H1 (cell line): Measurements from ENCODE around the gene TOP1. TPM values are rescaled to one million over a fixed set of nuclear protein-coding genes. Genes with fewer than 3 reads are reported as not detected.

Experiments
- CTCF ChIA-PET: fragments of 300-600 bp; sonication (Branson Sonifier 250); formaldehyde crosslinking; loops from one replicate; lab custom pipeline; 2021; ENCODE audit not compliant: partially characterized antibody; lab: Charles Lee
- POLR2A ChIA-PET: fragments of 300-600 bp; sonication (Branson Sonifier 250); formaldehyde crosslinking; loops from one replicate; lab custom pipeline; 2021; ENCODE audit warnings: inconsistent platforms; ENCODE audit not compliant: partially characterized antibody; lab: Charles Lee
- DNase-seq, 2 experiments: peaks; one replicate each; pipeline versions ENCODE4 v3.0.0 to v3.0.0-alpha.2; 2010 to 2022; ENCODE audit warnings: low spot score in 2 of 2, low read depth in 1 of 2, mixed read lengths in 1 of 2
- FAIRE-seq: peaks from 2 replicates; lab custom pipeline; 2011; peaks lifted over from hg19 to GRCh38; lab: Jason Lieb, UNC
- H2AFZ ChIP-seq: 2 replicates; pipeline ENCODE4 v1.8.1; 2012; ENCODE audit warnings: low read length, inconsistent platforms
- H2AK5ac ChIP-seq: 2 replicates; pipeline ENCODE4 v1.6.1; 2013; ENCODE audit warnings: low read depth, low read length
- H2BK120ac ChIP-seq: replicated peaks from 2 replicates; pipeline ENCODE3; 2013; ENCODE audit warnings: low read depth, low read length, inconsistent platforms
- H2BK12ac ChIP-seq: 2 replicates; pipeline ENCODE4 v1.6.1; 2013; ENCODE audit warnings: low read depth, low read length
- H2BK15ac ChIP-seq: 2 replicates; pipeline ENCODE4 v1.6.1; 2013; ENCODE audit warnings: low read length
- H2BK20ac ChIP-seq: 2 replicates; pipeline ENCODE4 v1.6.1; 2013; ENCODE audit warnings: low read length
- H2BK5ac ChIP-seq: 2 replicates; pipeline ENCODE4 v1.6.1; 2013; ENCODE audit warnings: low read depth, low read length
- H3K14ac ChIP-seq: 2 replicates; pipeline ENCODE4 v1.6.1; 2013; ENCODE audit warnings: inconsistent platforms; ENCODE audit not compliant: insufficient read length
- H3K18ac ChIP-seq: 2 replicates; pipeline ENCODE4 v1.6.1; 2013; ENCODE audit warnings: low read length; ENCODE audit errors: extremely low read depth
- H3K23ac ChIP-seq: 2 replicates; pipeline ENCODE4 v1.6.1; 2013; ENCODE audit warnings: inconsistent platforms; ENCODE audit not compliant: insufficient read length
- H3K23me2 ChIP-seq: 2 replicates; pipeline ENCODE4 v1.6.1; 2013; ENCODE audit warnings: low read depth, low read length
- H3K27ac ChIP-seq: 2 replicates; pipeline ENCODE4 v1.6.1; 2011; ENCODE audit warnings: low read depth, low read length, inconsistent platforms
- H3K27me3 ChIP-seq, 4 experiments: replicated peaks in 1 of 4; 1 replicate in 1 of 4; 2 replicates in 3 of 4; pipeline versions ENCODE4 v1.6.1 to v1.8.1; 2011 to 2013; ENCODE audit warnings: low read length in 3 of 4, mild to moderate bottlenecking in 3 of 4, inconsistent platforms in 2 of 4, mixed read lengths in 2 of 4, moderate library complexity in 1 of 4; ENCODE audit not compliant: control insufficient read depth in 3 of 4, insufficient read depth in 3 of 4; ENCODE audit errors: extremely low read depth in 1 of 4
- H3K36me3 ChIP-seq, 4 experiments: 2 replicates each; pipeline versions ENCODE4 v1.6.1 to v1.8.1; 2011 to 2013; ENCODE audit warnings: mild to moderate bottlenecking in 4 of 4, low read length in 3 of 4, moderate library complexity in 2 of 4, control low read depth in 1 of 4, inconsistent platforms in 1 of 4; ENCODE audit not compliant: insufficient read depth in 4 of 4, control insufficient read depth in 2 of 4
- H3K4ac ChIP-seq: replicated peaks from 2 replicates; pipeline ENCODE3; 2013; ENCODE audit warnings: low read length, low read depth, mixed read lengths, inconsistent platforms; ENCODE audit not compliant: insufficient read length
- H3K4me1 ChIP-seq, 4 experiments: replicated peaks in 1 of 4; 1 replicate in 1 of 4; 2 replicates in 3 of 4; pipeline versions ENCODE4 v1.6.1 to v1.8.1; 2011 to 2013; ENCODE audit warnings: low read length in 3 of 4, inconsistent platforms in 2 of 4, mixed read lengths in 1 of 4; ENCODE audit not compliant: insufficient read depth in 4 of 4, control insufficient read depth in 3 of 4
- H3K4me2 ChIP-seq, 2 experiments: 2 replicates each; pipeline versions ENCODE4 v1.6.1 to v1.8.1; 2011 to 2013; ENCODE audit warnings: low read depth in 2 of 2, low read length in 2 of 2, control low read depth in 1 of 2, inconsistent platforms in 1 of 2, mild to moderate bottlenecking in 1 of 2; ENCODE audit not compliant: insufficient read depth in 1 of 2
- H3K4me3 ChIP-seq, 4 experiments: fragments of 200-600, 300-600 bp in 1 of 4; sonication (generic), shearing (Covaris generic), sonication (Bioruptor Twin) in 1 of 4; 2 replicates each; pipeline versions ENCODE4 v1.5.1 to v1.8.1; 2011 to 2016; ENCODE audit warnings: low read length in 4 of 4, low read depth in 3 of 4, control low read depth in 2 of 4, inconsistent platforms in 2 of 4, mild to moderate bottlenecking in 2 of 4, mixed read lengths in 1 of 4, moderate library complexity in 1 of 4; ENCODE audit not compliant: insufficient read depth in 2 of 4; ENCODE audit errors: extremely low read depth in 1 of 4
- H3K56ac ChIP-seq: replicated peaks from 2 replicates; pipeline ENCODE3; 2013; ENCODE audit warnings: low read depth, mild to moderate bottlenecking, mixed read lengths, low read length, inconsistent platforms; ENCODE audit not compliant: insufficient read length
- H3K79me1 ChIP-seq: 2 replicates; pipeline ENCODE4 v1.6.1; 2013; ENCODE audit warnings: low read depth, low read length, control low read depth
- H3K79me2 ChIP-seq, 2 experiments: 2 replicates each; pipeline versions ENCODE4 v1.6.1 to v1.8.1; 2012 to 2013; ENCODE audit warnings: low read length in 2 of 2, mild to moderate bottlenecking in 2 of 2, inconsistent platforms in 1 of 2; ENCODE audit not compliant: insufficient read depth in 2 of 2, control insufficient read depth in 1 of 2
- H3K9ac ChIP-seq, 4 experiments: replicated peaks in 1 of 4; 1 replicate in 1 of 4; 2 replicates in 3 of 4; pipeline versions ENCODE4 v1.6.1 to v1.8.1; 2011 to 2013; ENCODE audit warnings: low read depth in 3 of 4, low read length in 3 of 4, control low read depth in 2 of 4, mild to moderate bottlenecking in 2 of 4, moderate library complexity in 2 of 4, inconsistent platforms in 1 of 4; ENCODE audit errors: extremely low read depth in 1 of 4
- H3K9me3 ChIP-seq, 2 experiments: 2 replicates each; pipeline versions ENCODE4 v1.6.1 to v1.8.1; 2012 to 2013; ENCODE audit warnings: mild to moderate bottlenecking in 2 of 2, moderate library complexity in 2 of 2, control low read depth in 1 of 2, inconsistent platforms in 1 of 2, low read depth in 1 of 2, low read length in 1 of 2, mixed read lengths in 1 of 2; ENCODE audit not compliant: insufficient read depth in 2 of 2
- H4K20me1 ChIP-seq, 2 experiments: replicated peaks in 1 of 2; 2 replicates each; pipeline versions ENCODE3 to v1.8.1; 2011 to 2013; ENCODE audit warnings: inconsistent platforms in 2 of 2, low read length in 2 of 2, mild to moderate bottlenecking in 1 of 2; ENCODE audit not compliant: insufficient read depth in 2 of 2, control insufficient read depth in 1 of 2
- H4K5ac ChIP-seq: 2 replicates; pipeline ENCODE4 v1.6.1; 2013; ENCODE audit warnings: low read length, low read depth, mixed read lengths, inconsistent platforms; ENCODE audit not compliant: insufficient read length
- H4K8ac ChIP-seq: 2 replicates; pipeline ENCODE4 v1.8.0; 2013; ENCODE audit warnings: mild to moderate bottlenecking, moderate library complexity, low read length, inconsistent platforms; ENCODE audit not compliant: insufficient read depth; ENCODE audit errors: extremely low read depth
- H4K91ac ChIP-seq: replicated peaks from 2 replicates; pipeline ENCODE3; 2013; ENCODE audit warnings: low read length, mixed read lengths, inconsistent platforms; ENCODE audit not compliant: insufficient read length
- POLR2AphosphoS5 ChIP-seq: IDR thresholded peaks from 2 replicates; pipeline ENCODE4 v1.6.1; 2011; ENCODE audit warnings: low read depth, low read length
- SP4 ChIP-seq: IDR thresholded peaks from 2 replicates; pipeline ENCODE4 v1.6.1; 2012; ENCODE audit warnings: low read length, inconsistent platforms
- WGBS, 2 experiments: shearing (Covaris generic) in 1 of 2; methylation state at CpG; one replicate each; pipeline versions ENCODE4 v1.1.6 to v1.1.7; 2013 to 2015; ENCODE audit warnings: low lambda C conversion rate in 2 of 2, mixed read lengths in 2 of 2, inconsistent platforms in 1 of 2, low coverage in 1 of 2, missing lambda C conversion rate in 1 of 2; ENCODE audit not compliant: insufficient replicate concordance in 2 of 2, insufficient coverage in 1 of 2, insufficient read length in 1 of 2; ENCODE audit errors: extremely low coverage in 1 of 2, missing lambda C conversion rate in 1 of 2; 5-methylcytosine and 5-hydroxymethylcytosine counted together
- polyA plus RNA-seq, 7 experiments: library from polyadenylated mRNA; depleted of rRNA in 3 of 7; stranded (reverse) in 5 of 7; unstranded in 2 of 7; fragments of >200 nt in 5 of 7; fragments of 200-250 nt in 2 of 7; gene quantifications; 1 replicate in 5 of 7; 2 replicates in 1 of 7; 4 replicates in 1 of 7; pipeline versions ENCODE4 v1.2.1 to v1.2.3, GENCODE V29; 2011 to 2013; ENCODE audit warnings: missing spikeins in 2 of 7, mixed read lengths in 2 of 7
- total RNA-seq: library from RNA; stranded (reverse); fragmentation: NEBNext Ultra II Directional; extraction: Animal tissue kit (Norgen Biotek cat#: 25700); gene quantifications from 2 replicates; pipeline ENCODE4 v1.2.1, GENCODE V29; 2021

TOP1 gene
- total and polyA plus RNA-seq, 2 of the 8 experiments (the other 6 are each of a cell fraction or from before 2014, with no cell fraction given) = 7.4 to 108 TPM

DNA sequence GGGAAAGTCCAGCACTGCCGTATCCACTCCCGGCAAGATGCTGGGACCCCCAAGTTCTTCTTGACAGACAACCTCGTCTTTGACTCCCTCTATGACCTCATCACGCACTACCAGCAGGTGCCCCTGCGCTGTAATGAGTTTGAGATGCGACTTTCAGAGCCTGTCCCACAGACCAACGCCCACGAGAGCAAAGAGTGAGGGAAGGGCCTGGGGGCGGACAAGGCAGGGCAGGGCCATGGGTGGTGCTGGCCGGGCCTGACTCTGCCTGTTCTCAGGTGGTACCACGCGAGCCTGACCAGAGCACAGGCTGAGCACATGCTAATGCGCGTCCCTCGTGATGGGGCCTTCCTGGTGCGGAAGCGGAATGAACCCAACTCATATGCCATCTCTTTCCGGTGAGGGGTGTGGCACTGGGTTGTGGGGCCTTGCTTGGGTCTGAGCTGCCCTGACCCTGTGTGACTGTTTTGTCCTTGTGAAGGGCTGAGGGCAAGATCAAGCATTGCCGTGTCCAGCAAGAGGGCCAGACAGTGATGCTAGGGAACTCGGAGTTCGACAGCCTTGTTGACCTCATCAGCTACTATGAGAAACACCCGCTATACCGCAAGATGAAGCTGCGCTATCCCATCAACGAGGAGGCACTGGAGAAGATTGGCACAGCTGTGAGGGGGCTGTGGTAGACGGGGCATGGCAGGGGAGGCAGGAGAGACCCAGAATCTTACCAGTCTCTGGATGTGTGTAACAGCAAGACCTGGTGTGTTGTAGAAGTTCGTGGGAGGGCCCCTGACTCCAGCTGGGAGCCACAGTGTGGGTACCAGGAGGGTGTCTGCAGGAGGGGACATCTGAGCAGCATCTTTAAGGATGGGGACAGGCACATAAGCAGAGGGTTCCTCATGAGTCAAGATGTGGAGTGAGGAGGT lies 137.8 kb downstream of the TOP1 start:
- Histone ChIP-seq H3K9ac (no peak overlapping the region), H3K18ac (no peak overlapping the region), H3K4ac (no peak overlapping the region), H4K5ac (no peak overlapping the region), H3K79me2 (no peaks in the 10 kb centered on the region; a peak in 1 of 4 replicates), H3K14ac (no peak overlapping the region), H3K9me3 (no peaks in the 10 kb centered on the region), H3K56ac (no peak overlapping the region), H4K20me1 (peaks cover 8 to 16% of the 10 kb centered on the region in 2 experiments), H2AK5ac (no peak overlapping the region), H2BK5ac (no peak overlapping the region; the same call in 1 of the 2 replicates), H3K23ac (no peak overlapping the region), H2BK15ac (no peak overlapping the region), H3K79me1 (peaks cover 2% of the 10 kb centered on the region; the same call in 1 of the 2 replicates), H2BK20ac (no peak overlapping the region), H2BK120ac (no peak overlapping the region), H3K27ac (no peak overlapping the region), H4K8ac (no peak overlapping the region; the same call in 1 of the 2 replicates), H4K91ac (no peak overlapping the region), H3K23me2 (no peaks in the 10 kb centered on the region), H2BK12ac (no peak overlapping the region), H3K4me3 (no peak overlapping the region), H2AFZ (no peak overlapping the region), H3K36me3 (peaks cover 60 to 85% (median 82%) of the 10 kb centered on the region in 4 experiments), H3K27me3 (no peaks in the 10 kb centered on the region), H3K4me2 (no peak overlapping the region), H3K4me1 (no peaks in the 10 kb centered on the region; a peak in 1 of 7 replicates)
- FAIRE-seq (no peak), DNase-seq (no peak)
- 87% methylated on average over 27 of the region's 27 CpGs; no CpG with 5 or more reads in 1 of the 2 experiments for WGBS, 2 experiments
- ChIA-PET POLR2A (interaction anchor here (0.9 to 6.1 kb wide), 4 partner anchors 14 to 31 kb away, joined by 3 to 23 read pairs (median 3); no protein-coding TSS in a partner anchor), CTCF (interaction anchor here (0.6 to 4.8 kb wide), 4 partner anchors 26 to 204 kb away, joined by 3 to 35 read pairs (median 10); partner anchors contain the start of gene LPIN3)
- 0 out of 2 replicates have a peak, but pooled peaks have one; percentile 11 for TF ChIP-seq POLR2AphosphoS5
- no peak for TF ChIP-seq SP4
